ENCODE measurements around the gene EYA3.
A peak's percentile ranks its signal among the peaks of the same experiment; 100 is the strongest.

EYA3 gene

GRCh38 chr1:27937524-27937836 lies 150.9 kb downstream of the EYA3 start:
- CTCF ChIA-PET, result interaction anchor here (0.6 to 5.2 kb wide), 2 partner anchors 14 to 43 kb away, joined by 3 to 45 read pairs; no protein-coding TSS in a partner anchor
- no peak overlapping the region for H3K4me3 ChIP-seq (ENCODE audit: low read depth, low read length)
- DNase-seq (ENCODE audit: low read depth, low spot score), result no peak
- no peak for TF ChIP-seq CTCF (IDR thresholded peaks at IDR 0.05; ENCODE audit: insufficient read depth, low read length, missing control alignments)
- POLR2A ChIA-PET, result no interaction called here

GRCh38 chr1:27936370-27936769 lies 152.0 kb downstream of the EYA3 start:
- ChIA-PET POLR2A (interaction anchor here (0.6 kb wide), 1 partner anchor 35 kb away, joined by 4 read pairs; no protein-coding TSS in a partner anchor), CTCF (interaction anchor here (1.4 kb wide), 1 partner anchor 34 kb away, joined by 3 read pairs; no protein-coding TSS in a partner anchor)
- TF ChIP-seq CTCF (IDR thresholded peaks at IDR 0.05; ENCODE audit: insufficient read depth, low read length, missing control alignments), result no peak
- H3K4me3 ChIP-seq (ENCODE audit: low read depth, low read length), result no peak overlapping the region
- no peak for DNase-seq (ENCODE audit: low read depth, low spot score)

- no peak for TF ChIP-seq CTCF (IDR thresholded peaks at IDR 0.05; ENCODE audit: insufficient read depth, low read length, missing control alignments)
- no peak for DNase-seq (ENCODE audit: low read depth, low spot score)
- POLR2A ChIA-PET, result interaction anchor here (0.6 kb wide), 1 partner anchor 36 kb away, joined by 4 read pairs; no protein-coding TSS in a partner anchor
- no peak overlapping the region for H3K4me3 ChIP-seq (ENCODE audit: low read depth, low read length)
- CTCF ChIA-PET, result interaction anchor here (1.4 kb wide), 1 partner anchor 35 kb away, joined by 3 read pairs; no protein-coding TSS in a partner anchor
Measured at GRCh38 chr1:27935721-27936120, 152.7 kb downstream of the EYA3 start.

GRCh38 chr1:27934818-27935549 lies 153.4 kb downstream of the EYA3 start, which contains the start of gene SMPDL3B:
Gene SMPDL3B, plus strand, starts transcription at chr1:27935000. Its CDS starts 184 bp downstream, at chr1:27935184.
- no peak for DNase-seq (ENCODE audit: low read depth, low spot score)
- peak; percentile 10 for TF ChIP-seq CTCF (IDR thresholded peaks at IDR 0.05; ENCODE audit: insufficient read depth, low read length, missing control alignments)
- CTCF ChIA-PET, result no interaction called here

GRCh38 chr1:27931759-27932158 lies 156.7 kb downstream of the EYA3 start:
- CTCF ChIA-PET, result interaction anchor here (0.6 to 1.4 kb wide), 2 partner anchors 8 to 31 kb away, joined by 3 read pairs; no protein-coding TSS in a partner anchor
- DNase-seq (ENCODE audit: low read depth, low spot score), result no peak
- H3K4me3 ChIP-seq (ENCODE audit: low read depth, low read length), result no peak overlapping the region
- no peak for TF ChIP-seq CTCF (IDR thresholded peaks at IDR 0.05; ENCODE audit: insufficient read depth, low read length, missing control alignments)
- POLR2A ChIA-PET, result no interaction called here

More at GRCh38 chr1:27934818-27935549, 153.4 kb downstream of the EYA3 start, which contains the start of gene SMPDL3B:
- POLR2A ChIA-PET, result no interaction called here
- H3K4me3 ChIP-seq (ENCODE audit: low read depth, low read length), result no peak within 1 kb of the TSS; the same call in 1 of the 2 replicates

GRCh38 chr1:27931184-27931583 lies 157.2 kb downstream of the EYA3 start:
- H3K4me3 ChIP-seq (ENCODE audit: low read depth, low read length), result no peak overlapping the region
- ChIA-PET CTCF (interaction anchor here (1.4 kb wide), 1 partner anchor 9 kb away, joined by 3 read pairs; no protein-coding TSS in a partner anchor), POLR2A (no interaction called here)
- no peak for DNase-seq (ENCODE audit: low read depth, low spot score)
- no peak for TF ChIP-seq CTCF (IDR thresholded peaks at IDR 0.05; ENCODE audit: insufficient read depth, low read length, missing control alignments)

Measured in AG04449 (cell line).